ENCODE measurements around the gene UBAC1.
A peak's percentile ranks its signal among the peaks of the same experiment; 100 is the strongest.
"Not testable (repeated sequence)": the region's sequence is repeated elsewhere in the genome, so short reads cannot be mapped to it uniquely, and the experiment has no call there.

UBAC1 gene

GRCh38 chr9:135978642-135979546, 17.7 kb upstream of the UBAC1 start:
- no peak for DNase-seq
- TF ChIP-seq POLR2A (IDR thresholded peaks at IDR 0.05; ENCODE audit: low read length) (no peak), GATA1 (IDR thresholded peaks at IDR 0.05; ENCODE audit: low read depth, low read length) (no peak)

GRCh38 chr9:135976944-135977343, 15.8 kb upstream of the UBAC1 start:
- DNase-seq, result no peak
- TF ChIP-seq POLR2A (IDR thresholded peaks at IDR 0.05; ENCODE audit: low read length), result no peak
- no peak for TF ChIP-seq GATA1 (IDR thresholded peaks at IDR 0.05; ENCODE audit: low read depth, low read length)

- no peak for TF ChIP-seq GATA1 (IDR thresholded peaks at IDR 0.05; ENCODE audit: low read depth, low read length)
- no peak for TF ChIP-seq POLR2A (IDR thresholded peaks at IDR 0.05; ENCODE audit: low read length)
Observed at GRCh38 chr9:135976531-135976930, 15.4 kb upstream of the UBAC1 start.

GRCh38 chr9:135975834-135976233, 14.7 kb upstream of the UBAC1 start:
- DNase-seq, result no peak
- TF ChIP-seq GATA1 (IDR thresholded peaks at IDR 0.05; ENCODE audit: low read depth, low read length) (no peak), POLR2A (IDR thresholded peaks at IDR 0.05; ENCODE audit: low read length) (no peak)

More at GRCh38 chr9:135976531-135976930, 15.4 kb upstream of the UBAC1 start:
- DNase-seq, result no peak

DNA sequence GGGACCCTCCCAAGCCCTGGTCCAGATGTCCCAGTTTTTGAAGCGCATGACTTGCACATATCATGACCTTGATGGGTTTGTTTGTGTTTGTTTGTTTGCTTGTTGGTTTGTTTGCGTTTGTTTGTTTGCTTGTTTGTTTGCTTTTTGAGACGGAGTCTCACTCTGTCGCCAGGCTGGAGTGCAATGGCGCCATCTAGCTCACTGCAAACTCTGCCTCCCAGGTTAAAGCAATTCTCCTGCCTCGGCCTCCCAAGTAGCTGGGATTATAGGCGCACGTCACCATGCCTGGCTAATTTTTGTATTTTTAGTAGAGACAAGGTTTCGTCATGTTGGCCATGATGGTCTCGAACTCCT, 13.0 kb upstream of the UBAC1 start:
- peak in 1 of 2 experiments; percentile 46 for DNase-seq
- TF ChIP-seq GATA1 (IDR thresholded peaks at IDR 0.05; ENCODE audit: low read depth, low read length), result no peak
- TF ChIP-seq POLR2A (IDR thresholded peaks at IDR 0.05; ENCODE audit: low read length), result no peak

- TF ChIP-seq POLR2A (IDR thresholded peaks at IDR 0.05; ENCODE audit: low read length) (no peak), GATA1 (IDR thresholded peaks at IDR 0.05; ENCODE audit: low read depth, low read length) (no peak)
- DNase-seq, result no peak
Observed at GRCh38 chr9:135973277-135974219, 12.4 kb upstream of the UBAC1 start.

DNA sequence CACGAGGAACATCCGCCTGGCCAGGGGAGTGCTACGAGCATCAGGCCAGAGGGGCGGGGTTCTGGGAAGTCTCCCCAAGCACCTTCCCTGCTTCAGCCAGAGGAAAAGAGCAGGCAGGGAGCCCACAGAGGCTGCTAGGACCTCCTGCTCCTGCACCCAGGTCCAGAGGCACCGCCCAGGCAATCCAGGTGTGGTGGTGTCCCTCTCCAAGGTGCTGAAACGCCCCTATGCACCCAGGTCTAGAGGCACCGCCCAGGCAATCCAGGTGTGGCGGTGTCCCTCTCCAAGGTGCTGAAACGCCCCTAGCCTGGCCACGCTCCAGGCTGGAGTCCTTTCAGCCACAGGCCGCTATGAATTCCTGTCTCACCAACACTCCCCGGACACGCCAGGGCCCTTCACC, 10.7 kb upstream of the UBAC1 start:
- TF ChIP-seq POLR2A (IDR thresholded peaks at IDR 0.05; ENCODE audit: low read length), result no peak
- TF ChIP-seq GATA1 (IDR thresholded peaks at IDR 0.05; ENCODE audit: low read depth, low read length), result no peak
- DNase-seq, result no peak

- TF ChIP-seq GATA1 (IDR thresholded peaks at IDR 0.05; ENCODE audit: low read depth, low read length) (no peak), POLR2A (IDR thresholded peaks at IDR 0.05; ENCODE audit: low read length) (no peak)
- no peak for DNase-seq
Observed at GRCh38 chr9:135971111-135971766, 10.1 kb upstream of the UBAC1 start.

DNA sequence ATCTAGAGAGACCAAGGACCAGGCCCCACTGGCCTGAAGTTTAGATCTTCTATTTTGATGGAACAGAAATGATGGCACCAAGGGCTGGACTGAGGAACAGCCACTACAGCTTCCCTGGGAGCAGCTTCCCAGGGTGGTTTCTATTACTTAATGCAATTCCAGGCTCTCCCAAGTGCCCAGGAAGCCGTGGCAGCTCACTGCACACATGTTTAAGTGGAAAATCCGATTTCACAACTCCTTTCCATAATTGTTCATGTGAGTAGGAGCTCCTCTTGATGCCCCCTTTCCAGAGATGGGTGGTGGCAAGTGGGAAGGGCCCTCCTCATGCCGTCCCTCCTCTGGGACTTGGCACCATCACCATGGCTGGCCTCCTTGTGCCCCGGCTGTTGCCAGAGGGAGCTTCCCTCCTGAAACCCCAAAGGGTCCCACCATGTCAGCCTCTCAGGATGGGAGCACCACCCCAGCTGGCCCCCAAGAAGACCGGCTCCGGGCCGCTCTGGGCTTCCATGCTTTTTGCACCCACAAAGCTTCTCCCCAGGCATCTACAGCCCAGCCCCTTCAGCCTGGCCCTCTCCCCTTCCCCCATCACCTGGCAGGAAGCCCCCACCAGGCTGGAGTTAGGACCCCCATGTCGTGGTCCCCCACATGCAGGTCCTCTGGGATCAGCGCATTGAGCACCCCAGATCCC, 9.1 kb upstream of the UBAC1 start:
- DNase-seq, result no peak
- no peak for TF ChIP-seq GATA1 (IDR thresholded peaks at IDR 0.05; ENCODE audit: low read depth, low read length)
- no peak for TF ChIP-seq POLR2A (IDR thresholded peaks at IDR 0.05; ENCODE audit: low read length)

- TF ChIP-seq POLR2A (IDR thresholded peaks at IDR 0.05; ENCODE audit: low read length) (no peak), GATA1 (IDR thresholded peaks at IDR 0.05; ENCODE audit: low read depth, low read length) (no peak)
- no peak for DNase-seq
Observed at GRCh38 chr9:135969064-135969683, 8.0 kb upstream of the UBAC1 start.

- DNase-seq, result no peak
- no peak for TF ChIP-seq POLR2A (IDR thresholded peaks at IDR 0.05; ENCODE audit: low read length)
- TF ChIP-seq GATA1 (IDR thresholded peaks at IDR 0.05; ENCODE audit: low read depth, low read length), result no peak
Observed at GRCh38 chr9:135968601-135969000, 7.4 kb upstream of the UBAC1 start.

- DNase-seq, result no peak
- TF ChIP-seq GATA1 (IDR thresholded peaks at IDR 0.05; ENCODE audit: low read depth, low read length) (no peak), POLR2A (IDR thresholded peaks at IDR 0.05; ENCODE audit: low read length) (no peak)
Observed at GRCh38 chr9:135968083-135968476, 6.9 kb upstream of the UBAC1 start.

- DNase-seq, result not testable (repeated sequence)
Observed at GRCh38 chr9:135966916-135967260, 5.7 kb upstream of the UBAC1 start.

Measured in erythroblast (primary cell).